Testis (tissue), 3 donors: Measurements from ENCODE around the gene STMND1. TPM values are rescaled to one million over a fixed set of nuclear protein-coding genes. Genes with fewer than 3 reads are reported as not detected.

Experiments
- DNase-seq: peaks from one replicate; pipeline ENCODE4 v3.0.0-alpha.2; 2019
- H3K27ac ChIP-seq, 2 donors: fragments of 200-600 bp; sonication (generic); one replicate each; pipeline ENCODE4 v1.5.1; 2019
- H3K27me3 ChIP-seq: fragments of 200-600 bp; sonication (generic); one replicate; pipeline ENCODE4 v1.5.1; 2019
- H3K36me3 ChIP-seq: fragments of 200-600 bp; sonication (generic); one replicate; pipeline ENCODE4 v1.5.1; 2017; ENCODE audit warnings: low read depth; ENCODE audit errors: missing control alignments
- H3K4me1 ChIP-seq: fragments of 200-600 bp; sonication (generic); one replicate; pipeline ENCODE4 v1.5.1; 2019
- H3K4me3 ChIP-seq, 2 donors: fragments of 200-600 bp; sonication (generic); one replicate each; pipeline ENCODE4 v1.5.1; 2017 to 2019
- H3K9me3 ChIP-seq: fragments of 200-600 bp; sonication (generic); one replicate; pipeline ENCODE4 v1.5.1; 2017
- CTCF ChIP-seq, 3 experiments: fragments of 450-650 bp in 2 of 3; fragments of 200-600 bp in 1 of 3; sonication (generic) in 1 of 3; IDR thresholded peaks; one replicate each; pipeline ENCODE4 v1.5.1; 2016 to 2019; ENCODE audit warnings: antibody characterized with exemption in 3 of 3, mild to moderate bottlenecking in 2 of 3, moderate library complexity in 1 of 3
- POLR2A ChIP-seq: fragments of 450-650 bp; IDR thresholded peaks from one replicate; pipeline ENCODE4 v1.6.1; 2017; ENCODE audit warnings: antibody characterized with exemption, mild to moderate bottlenecking, moderate library complexity
- WGBS, 2 donors: methylation state at CpG; one replicate each; pipeline ENCODE4 v1.1.5; 2018; 5-methylcytosine and 5-hydroxymethylcytosine counted together
- intact Hi-C: fragments of 100-400 bp; cut with DNase I; formaldehyde crosslinking; loops from one replicate; pipeline ENCODE4 v1.15.1; 2023; ENCODE audit warnings: low total_unique reads
- polyA plus RNA-seq: library from polyadenylated mRNA; stranded (reverse); fragments of 350-450 nt; fragmentation: Illumina TruSeq; extraction: RNeasy Lipid Tissue Mini Kit (QIAGEN cat#74804); gene quantifications from one replicate; pipeline ENCODE4 v1.2.3, GENCODE V29; 2014; ENCODE audit warnings: low read depth, low replicate concordance; ENCODE audit not compliant: insufficient read depth
- total RNA-seq, 2 donors: library from RNA; depleted of rRNA; stranded (reverse); fragments of >200 nt; gene quantifications; one replicate each; pipeline ENCODE4 v1.2.3, GENCODE V29; 2016

STMND1 gene
- total and polyA plus RNA-seq, 3 donors from 2014 or later = 5.8 to 22.1 (median 19.3) TPM

- no peak for TF ChIP-seq CTCF (IDR thresholded peaks at IDR 0.05)
- no peak for TF ChIP-seq POLR2A
- no peak for DNase-seq
- Histone ChIP-seq H3K36me3 (no peaks in the 10 kb centered on the region), H3K9me3 (no peaks in the 10 kb centered on the region), H3K27me3 (no peaks in the 10 kb centered on the region), H3K27ac (no peak overlapping the region), H3K4me3 (no peak overlapping the region), H3K4me1 (no peaks in the 10 kb centered on the region)
- WGBS, 2 donors = 70 to 88% methylated on average over 1 of the region's 1 CpG
- intact Hi-C loops = no loop called here
These were observed 77.1 kb downstream of the STMND1 start for GRCh38 chr6:17178754-17179529.

GRCh38 chr6:17179530-17180073 lies 77.8 kb downstream of the STMND1 start:
- no peaks in the 10 kb centered on the region for H3K36me3 ChIP-seq
- no peaks in the 10 kb centered on the region for H3K9me3 ChIP-seq
- H3K27ac ChIP-seq = no peak overlapping the region
- TF ChIP-seq POLR2A = no peak
- TF ChIP-seq CTCF (IDR thresholded peaks at IDR 0.05) = no peak
- DNase-seq = no peak
- H3K4me3 ChIP-seq = no peak overlapping the region
- H3K4me1 ChIP-seq = no peaks in the 10 kb centered on the region
- intact Hi-C loops = no loop called here
- WGBS, 2 donors = 93 to 95% methylated on average over 5 of the region's 5 CpGs
- no peaks in the 10 kb centered on the region for H3K27me3 ChIP-seq

Other genes with a start within 250 kb of the STMND1 start
- gene RBM24, start 179.3 kb downstream of the STMND1 start, total RNA-seq = 10 to 100 TPM in 1 of 2 donors, 1 to 10 TPM in 1; 9.1 to 18.6 TPM
- gene RBM24, start 179.3 kb downstream of the STMND1 start, polyA plus RNA-seq = 8.9 TPM